Stimulated activated naive B cell treated with anti-CD40 and anti-IgM and Interleukin-4, amounts not matched to agents 10 μg/mL and 1 μg/mL and 100 μg/mL, for 72 hours (primary cell): ENCODE results near the gene KCNB1.

Experiments used
- ATAC-seq, 2 donors: fragments of 150-1000 bp; cut with Tn5 transposase; replicated peaks; 2 replicates each; pipeline ENCODE4 v1.10.0; 2021; ENCODE audit warnings: moderate library complexity in 1 of 2
- DNase-seq: peaks from one replicate; pipeline ENCODE4 v3.0.0; 2021
- H3K27ac Mint-ChIP-seq: one replicate; pipeline ENCODE4 v1.8.0; 2022; ENCODE audit warnings: mild to moderate bottlenecking, mixed read lengths
- H3K27me3 Mint-ChIP-seq, 2 donors: one replicate each; pipeline ENCODE4 v1.8.0; 2022; ENCODE audit warnings: mixed read lengths in 2 of 2
- H3K36me3 Mint-ChIP-seq, 2 donors: one replicate each; pipeline ENCODE4 v1.8.0; 2022; ENCODE audit warnings: mixed read lengths in 2 of 2, mild to moderate bottlenecking in 1 of 2
- H3K4me1 Mint-ChIP-seq, 2 donors: one replicate each; pipeline ENCODE4 v1.8.0; 2022; ENCODE audit warnings: mixed read lengths in 2 of 2, mild to moderate bottlenecking in 1 of 2
- H3K4me3 Mint-ChIP-seq, 2 donors: one replicate each; pipeline ENCODE4 v1.8.0; 2022; ENCODE audit warnings: mild to moderate bottlenecking in 2 of 2, mixed read lengths in 2 of 2, moderate library complexity in 1 of 2
- H3K9me3 Mint-ChIP-seq, 2 donors: one replicate each; pipeline ENCODE4 v1.8.0; 2022; ENCODE audit warnings: mixed read lengths in 2 of 2, mild to moderate bottlenecking in 1 of 2

Gene KCNB1

DNA sequence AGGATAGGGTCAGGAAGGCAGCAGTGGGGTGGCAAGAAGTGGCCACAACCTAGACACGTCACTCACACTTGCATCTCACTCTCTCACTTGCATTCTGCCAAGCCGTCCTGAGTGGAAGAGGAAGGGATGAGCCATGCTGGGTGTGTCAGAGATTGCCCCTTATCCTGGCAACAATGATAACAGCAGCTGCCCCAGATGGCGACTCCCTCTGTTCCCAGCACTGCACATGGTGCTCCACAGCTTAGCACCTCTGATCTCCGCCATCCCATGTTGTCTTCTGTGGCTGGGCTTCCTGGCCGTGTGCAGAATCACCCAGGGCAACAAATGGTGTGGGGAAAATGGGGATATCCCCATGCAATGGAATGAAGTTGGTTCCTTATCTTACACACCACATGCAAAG lies 11.1 kb downstream of the KCNB1 start:
- Mint-ChIP-seq H3K27me3 (peaks cover 62 to 66% of the 10 kb centered on the region in 2 donors), H3K4me3 (no peak overlapping the region), H3K4me1 (no peaks in the 10 kb centered on the region), H3K27ac (no peak overlapping the region), H3K9me3 (no peaks in the 10 kb centered on the region), H3K36me3 (no peaks in the 10 kb centered on the region)
- no peak for ATAC-seq
- DNase-seq: no peak

- H3K27ac Mint-ChIP-seq: no peak overlapping the region
- H3K9me3 Mint-ChIP-seq: no peaks in the 10 kb centered on the region
- ATAC-seq (no peak), DNase-seq (no peak)
- no peak overlapping the region for H3K4me3 Mint-ChIP-seq
- H3K27me3 Mint-ChIP-seq: peaks cover 62 to 66% of the 10 kb centered on the region in 2 donors
- H3K36me3 Mint-ChIP-seq: no peaks in the 10 kb centered on the region
- no peaks in the 10 kb centered on the region for H3K4me1 Mint-ChIP-seq
These were observed 11.5 kb downstream of the KCNB1 start for GRCh38 chr20:49470922-49471321.

- Mint-ChIP-seq H3K27ac (no peak overlapping the region), H3K36me3 (no peaks in the 10 kb centered on the region), H3K4me3 (no peak overlapping the region), H3K9me3 (no peaks in the 10 kb centered on the region), H3K4me1 (no peaks in the 10 kb centered on the region), H3K27me3 (peaks cover 53 to 57% of the 10 kb centered on the region in 2 donors)
- ATAC-seq: no peak
- DNase-seq: no peak
These were observed 13.4 kb downstream of the KCNB1 start for GRCh38 chr20:49469060-49469459.

- H3K36me3 Mint-ChIP-seq: no peaks in the 10 kb centered on the region
- DNase-seq (no peak), ATAC-seq (no peak)
- peaks cover 52 to 57% of the 10 kb centered on the region in 2 donors for H3K27me3 Mint-ChIP-seq
- H3K9me3 Mint-ChIP-seq: no peaks in the 10 kb centered on the region
- no peak overlapping the region for H3K27ac Mint-ChIP-seq
- H3K4me1 Mint-ChIP-seq: no peaks in the 10 kb centered on the region
- H3K4me3 Mint-ChIP-seq: no peak overlapping the region
These were observed 14.1 kb downstream of the KCNB1 start for GRCh38 chr20:49468412-49468811.

DNA sequence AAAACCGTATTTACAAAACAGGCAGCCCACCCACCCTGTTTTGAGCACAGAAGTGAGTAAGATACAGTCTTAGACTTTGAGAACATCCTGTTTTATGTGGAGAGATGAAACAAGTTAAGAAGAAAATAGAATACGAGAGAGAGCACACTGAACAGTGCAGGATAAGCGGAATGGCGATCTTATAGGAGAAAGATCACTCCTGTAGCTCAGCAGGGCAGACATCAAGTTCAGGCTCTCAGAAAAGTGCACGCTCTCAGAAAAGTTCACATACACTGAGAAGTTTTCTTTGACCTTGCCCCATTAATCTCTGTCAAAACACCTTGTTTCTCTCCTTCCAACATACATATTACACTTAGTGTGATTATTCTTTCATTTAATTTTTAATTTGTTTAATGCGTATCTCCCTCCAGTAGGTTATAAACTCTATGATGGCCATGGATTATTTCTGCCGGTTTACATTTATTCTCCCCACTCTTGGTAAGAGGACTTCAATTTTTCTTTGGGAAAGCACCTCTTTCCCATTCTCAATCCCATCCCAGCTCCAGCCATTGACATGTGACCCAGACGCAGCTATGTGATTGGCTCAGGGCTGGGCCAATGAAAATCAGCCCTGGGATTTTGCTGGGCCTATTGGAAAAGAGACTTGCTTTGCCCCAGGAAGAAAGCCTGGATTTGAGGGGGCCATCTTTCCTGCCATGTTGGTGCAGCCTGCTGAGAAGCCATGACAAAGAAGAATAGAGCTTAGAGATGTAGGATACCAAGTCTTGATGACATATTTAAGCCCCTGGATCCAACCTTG lies 16.2 kb downstream of the KCNB1 start:
- no peak for DNase-seq
- H3K36me3 Mint-ChIP-seq: no peaks in the 10 kb centered on the region
- H3K27ac Mint-ChIP-seq: no peak overlapping the region
- ATAC-seq: no peak
- H3K27me3 Mint-ChIP-seq: peaks cover 55 to 56% of the 10 kb centered on the region in 2 donors
- no peaks in the 10 kb centered on the region for H3K9me3 Mint-ChIP-seq
- no peak overlapping the region for H3K4me3 Mint-ChIP-seq
- no peaks in the 10 kb centered on the region for H3K4me1 Mint-ChIP-seq

DNA sequence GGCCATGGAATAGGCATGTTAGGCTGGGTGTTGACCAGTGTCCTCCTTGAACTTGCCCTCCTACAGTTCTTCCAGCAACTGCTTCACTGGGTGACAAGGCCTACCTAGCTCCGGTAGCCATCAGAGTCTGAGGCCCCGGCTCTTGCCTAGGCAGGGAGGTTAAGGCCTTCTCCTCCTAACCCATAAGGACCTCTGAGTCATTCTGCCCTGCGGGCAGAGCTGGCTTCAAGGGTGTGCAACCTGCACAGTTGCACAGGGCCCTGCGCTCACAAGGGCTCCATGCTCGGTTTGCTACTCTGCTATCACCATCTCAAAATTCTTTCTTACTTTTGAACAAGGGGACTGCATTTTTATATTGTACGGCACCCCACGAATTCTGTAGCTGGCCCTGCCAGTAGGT lies 17.9 kb downstream of the KCNB1 start:
- DNase-seq (no peak), ATAC-seq (no peak)
- H3K36me3 Mint-ChIP-seq: no peaks in the 10 kb centered on the region
- peaks cover 40 to 51% of the 10 kb centered on the region in 2 donors for H3K27me3 Mint-ChIP-seq
- H3K27ac Mint-ChIP-seq: no peak overlapping the region
- no peaks in the 10 kb centered on the region for H3K9me3 Mint-ChIP-seq
- no peaks in the 10 kb centered on the region for H3K4me1 Mint-ChIP-seq
- no peak overlapping the region for H3K4me3 Mint-ChIP-seq

GRCh38 chr20:49462626-49463025 lies 19.8 kb downstream of the KCNB1 start:
- Mint-ChIP-seq H3K9me3 (no peaks in the 10 kb centered on the region), H3K27ac (no peak overlapping the region), H3K36me3 (no peaks in the 10 kb centered on the region), H3K4me1 (no peaks in the 10 kb centered on the region), H3K4me3 (no peak overlapping the region), H3K27me3 (peaks cover 35 to 46% of the 10 kb centered on the region in 2 donors)
- DNase-seq (no peak), ATAC-seq (no peak)

GRCh38 chr20:49461894-49462620 lies 20.4 kb downstream of the KCNB1 start:
- Mint-ChIP-seq H3K9me3 (no peaks in the 10 kb centered on the region), H3K27ac (no peak overlapping the region), H3K4me1 (no peaks in the 10 kb centered on the region), H3K4me3 (no peak overlapping the region), H3K36me3 (no peaks in the 10 kb centered on the region), H3K27me3 (peaks cover 29 to 41% of the 10 kb centered on the region in 2 donors)
- ATAC-seq (no peak), DNase-seq (no peak)

DNA sequence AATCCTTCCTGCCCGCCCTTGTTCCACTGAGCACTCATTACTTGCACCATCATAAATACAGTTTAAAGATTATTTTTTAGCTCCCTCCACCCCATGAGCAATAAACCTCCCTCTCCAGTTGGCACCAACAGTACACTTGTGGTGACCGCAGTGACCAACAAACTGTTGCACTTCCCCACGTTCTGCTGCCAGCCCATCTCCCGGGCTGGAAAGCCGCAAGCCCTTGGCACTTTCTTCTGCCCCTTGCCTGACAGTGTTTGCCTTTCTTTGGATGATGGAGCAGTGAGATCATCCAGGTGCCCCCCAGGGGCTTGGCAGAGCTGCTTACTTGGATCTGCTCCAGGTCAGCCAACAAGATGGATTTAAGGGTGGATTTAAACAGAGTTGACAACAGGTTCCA lies 21.6 kb downstream of the KCNB1 start:
- Mint-ChIP-seq H3K9me3 (no peaks in the 10 kb centered on the region), H3K36me3 (no peaks in the 10 kb centered on the region), H3K27ac (no peak overlapping the region), H3K27me3 (peaks cover 24 to 41% of the 10 kb centered on the region in 2 donors), H3K4me3 (no peak overlapping the region), H3K4me1 (no peaks in the 10 kb centered on the region)
- ATAC-seq: no peak
- DNase-seq: no peak

DNA sequence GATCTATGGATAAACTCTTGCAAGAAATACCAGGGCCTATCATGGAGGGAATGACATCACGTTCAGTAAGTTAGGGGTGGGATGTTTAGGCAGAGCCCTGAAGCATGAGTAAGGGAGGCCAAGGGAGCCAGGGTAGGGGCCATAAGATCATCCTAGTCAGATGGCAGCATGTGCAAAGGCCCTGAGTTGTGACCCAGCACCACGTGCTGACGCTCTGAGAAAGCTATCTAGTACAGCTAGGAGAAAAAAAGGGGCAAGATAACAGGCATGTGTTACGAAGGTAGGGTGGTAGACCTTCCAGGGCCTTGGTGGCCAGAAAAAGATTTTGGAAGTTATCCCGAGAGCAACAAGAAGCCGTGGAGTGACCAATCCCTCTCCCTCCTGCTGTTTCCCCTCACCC lies 22.3 kb downstream of the KCNB1 start:
- Mint-ChIP-seq H3K27me3 (peaks cover 21 to 41% of the 10 kb centered on the region in 2 donors), H3K4me3 (no peak overlapping the region), H3K36me3 (no peaks in the 10 kb centered on the region), H3K27ac (no peak overlapping the region), H3K9me3 (no peaks in the 10 kb centered on the region), H3K4me1 (no peaks in the 10 kb centered on the region)
- ATAC-seq (no peak), DNase-seq (no peak)

DNA sequence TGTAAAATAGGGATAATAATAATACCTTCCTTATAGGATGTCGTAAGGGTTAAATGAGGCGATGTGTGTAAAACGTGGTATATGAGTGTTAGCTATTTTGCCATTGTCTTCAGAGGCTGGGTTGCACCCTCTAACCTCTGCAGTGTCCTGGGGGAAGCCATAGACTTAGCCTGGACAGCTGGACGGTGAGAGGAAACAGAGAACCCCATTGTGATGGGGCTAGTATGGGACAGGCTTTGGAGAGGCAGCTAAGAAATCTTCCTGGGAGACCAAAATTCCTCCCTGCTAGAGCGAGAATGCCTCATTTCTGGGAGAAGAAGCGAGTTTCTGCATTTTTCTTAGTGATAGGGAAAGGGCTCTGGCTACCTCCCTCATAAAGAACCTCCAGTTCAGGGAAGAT lies 22.8 kb downstream of the KCNB1 start:
- no peak for DNase-seq
- H3K27ac Mint-ChIP-seq: no peak overlapping the region
- H3K27me3 Mint-ChIP-seq: peaks cover 21 to 41% of the 10 kb centered on the region in 2 donors
- ATAC-seq: no peak
- no peaks in the 10 kb centered on the region for H3K4me1 Mint-ChIP-seq
- no peaks in the 10 kb centered on the region for H3K36me3 Mint-ChIP-seq
- H3K4me3 Mint-ChIP-seq: no peak overlapping the region
- H3K9me3 Mint-ChIP-seq: no peaks in the 10 kb centered on the region

GRCh38 chr20:49457444-49457843 lies 25.0 kb downstream of the KCNB1 start:
- ATAC-seq: no peak
- no peak overlapping the region for H3K27ac Mint-ChIP-seq
- no peaks in the 10 kb centered on the region for H3K4me1 Mint-ChIP-seq
- H3K36me3 Mint-ChIP-seq: no peaks in the 10 kb centered on the region
- no peak for DNase-seq
- H3K4me3 Mint-ChIP-seq: no peak overlapping the region
- H3K9me3 Mint-ChIP-seq: no peaks in the 10 kb centered on the region
- H3K27me3 Mint-ChIP-seq: peaks cover 30 to 52% of the 10 kb centered on the region in 2 donors

DNA sequence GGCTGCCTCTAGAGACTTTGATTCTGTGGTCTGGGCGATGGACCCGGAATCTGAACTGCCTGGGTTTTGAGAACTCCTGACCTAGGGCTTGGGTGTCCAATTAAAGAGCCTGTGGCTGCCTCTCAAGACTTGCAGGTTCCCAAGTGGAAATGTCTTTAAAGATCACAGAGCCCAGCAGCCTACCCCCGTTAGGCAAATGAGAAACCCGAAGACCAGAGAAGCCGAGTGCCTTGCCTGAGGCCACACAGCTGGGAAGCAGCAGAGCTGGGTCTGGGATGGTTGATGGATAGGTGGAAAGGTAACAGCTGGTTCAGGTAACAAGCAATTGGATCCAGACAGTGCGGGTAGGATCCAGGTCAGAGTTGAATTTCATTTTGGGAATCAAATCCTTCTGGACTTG lies 25.8 kb downstream of the KCNB1 start:
- no peaks in the 10 kb centered on the region for H3K36me3 Mint-ChIP-seq
- no peaks in the 10 kb centered on the region for H3K9me3 Mint-ChIP-seq
- no peak overlapping the region for H3K27ac Mint-ChIP-seq
- peaks cover 36 to 49% of the 10 kb centered on the region in 2 donors for H3K27me3 Mint-ChIP-seq
- ATAC-seq (no peak), DNase-seq (no peak)
- H3K4me1 Mint-ChIP-seq: no peaks in the 10 kb centered on the region
- H3K4me3 Mint-ChIP-seq: no peak overlapping the region

GRCh38 chr20:49455691-49456090 lies 26.8 kb downstream of the KCNB1 start:
- no peaks in the 10 kb centered on the region for H3K9me3 Mint-ChIP-seq
- H3K27me3 Mint-ChIP-seq: peaks cover 36 to 44% of the 10 kb centered on the region in 2 donors
- DNase-seq (no peak), ATAC-seq (no peak)
- H3K36me3 Mint-ChIP-seq: no peaks in the 10 kb centered on the region
- no peak overlapping the region for H3K27ac Mint-ChIP-seq
- H3K4me3 Mint-ChIP-seq: no peak overlapping the region
- no peaks in the 10 kb centered on the region for H3K4me1 Mint-ChIP-seq

DNA sequence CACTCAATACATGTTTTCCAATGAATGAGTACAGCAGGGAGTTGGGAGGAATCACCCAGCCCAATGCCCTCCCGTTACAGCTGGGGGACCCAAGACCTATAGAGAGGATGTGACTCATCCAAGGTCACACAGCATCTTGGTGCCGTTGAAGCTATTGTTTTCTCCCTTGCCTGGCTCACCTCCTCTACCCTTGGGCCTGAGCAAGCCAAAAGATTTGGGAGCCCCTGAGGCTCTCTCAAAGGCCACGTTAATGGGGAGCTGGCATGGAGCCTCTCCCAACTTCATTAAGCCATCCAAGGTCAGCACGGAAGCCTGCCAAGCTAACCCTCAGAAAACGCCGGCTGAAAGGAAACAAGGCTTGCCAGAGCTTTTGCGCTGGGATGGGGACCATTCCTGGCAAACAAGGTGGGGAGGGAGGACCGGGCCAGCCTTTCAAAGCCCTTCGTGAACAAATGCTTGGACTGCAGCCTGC lies 30.4 kb downstream of the KCNB1 start:
- peaks cover 27 to 47% of the 10 kb centered on the region in 2 donors for H3K27me3 Mint-ChIP-seq
- no peak for ATAC-seq
- peaks cover 0 to 2% of the 10 kb centered on the region in 2 donors for H3K9me3 Mint-ChIP-seq
- H3K4me3 Mint-ChIP-seq: no peak overlapping the region
- H3K36me3 Mint-ChIP-seq: no peaks in the 10 kb centered on the region
- H3K27ac Mint-ChIP-seq: no peak overlapping the region
- no peak for DNase-seq
- no peaks in the 10 kb centered on the region for H3K4me1 Mint-ChIP-seq
